ENCODE results near the gene RRP9. TPM values are rescaled to one million over a fixed set of nuclear protein-coding genes. Genes with fewer than 3 reads are reported as not detected.

The RRP9 gene
- total and polyA plus RNA-seq, 4 donors = 6.5 to 11.0 (median 7.8) TPM

DNA sequence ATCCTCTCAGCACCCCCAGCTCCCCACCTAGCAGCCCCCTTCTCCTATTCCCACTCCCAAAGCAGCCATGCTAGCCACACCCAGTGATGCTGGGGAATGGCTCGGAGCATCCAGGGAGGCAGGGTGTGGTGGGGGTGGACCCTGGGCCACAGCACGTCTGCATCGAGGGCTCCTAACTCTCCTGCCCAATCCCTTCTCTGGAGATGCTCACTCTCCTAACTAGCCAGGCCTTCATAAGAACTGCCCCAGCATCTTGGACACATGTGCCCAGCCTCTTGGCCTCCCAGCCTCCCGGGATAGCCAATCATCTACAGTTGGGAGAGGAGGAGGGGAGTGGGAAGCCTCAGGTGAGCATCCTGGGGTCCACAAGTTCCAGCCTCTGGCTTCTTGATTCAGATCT is 22.8 kb upstream of the RRP9 start:
- 87% methylated on average over 4 of the region's 4 CpGs for WGBS
- peaks cover 5 to 25% (median 21%) of the 10 kb centered on the region in 4 donors for H3K4me1 ChIP-seq (ENCODE audit: control insufficient read depth in 4 of 4, insufficient read depth in 4 of 4, low read length in 3 of 4)
- H3K36me3 ChIP-seq (ENCODE audit: control insufficient read depth in 4 of 4, insufficient read depth in 3 of 4, low read depth in 1 of 4, low read length in 3 of 4) = no peaks in the 10 kb centered on the region
- TF ChIP-seq FOXA1 (IDR thresholded peaks at IDR 0.05) (no peak), FOXA2 (IDR thresholded peaks at IDR 0.05) (no peak), YY1 (IDR thresholded peaks at IDR 0.05) (no peak), EGR1 (IDR thresholded peaks at IDR 0.05; ENCODE audit: low read depth in 2 of 2) (no peak), HNF4A (conservative IDR thresholded peaks at IDR 0.05) (no peak), SP1 (IDR thresholded peaks at IDR 0.05) (no peak)
- TF ChIP-seq, protein P1, sequence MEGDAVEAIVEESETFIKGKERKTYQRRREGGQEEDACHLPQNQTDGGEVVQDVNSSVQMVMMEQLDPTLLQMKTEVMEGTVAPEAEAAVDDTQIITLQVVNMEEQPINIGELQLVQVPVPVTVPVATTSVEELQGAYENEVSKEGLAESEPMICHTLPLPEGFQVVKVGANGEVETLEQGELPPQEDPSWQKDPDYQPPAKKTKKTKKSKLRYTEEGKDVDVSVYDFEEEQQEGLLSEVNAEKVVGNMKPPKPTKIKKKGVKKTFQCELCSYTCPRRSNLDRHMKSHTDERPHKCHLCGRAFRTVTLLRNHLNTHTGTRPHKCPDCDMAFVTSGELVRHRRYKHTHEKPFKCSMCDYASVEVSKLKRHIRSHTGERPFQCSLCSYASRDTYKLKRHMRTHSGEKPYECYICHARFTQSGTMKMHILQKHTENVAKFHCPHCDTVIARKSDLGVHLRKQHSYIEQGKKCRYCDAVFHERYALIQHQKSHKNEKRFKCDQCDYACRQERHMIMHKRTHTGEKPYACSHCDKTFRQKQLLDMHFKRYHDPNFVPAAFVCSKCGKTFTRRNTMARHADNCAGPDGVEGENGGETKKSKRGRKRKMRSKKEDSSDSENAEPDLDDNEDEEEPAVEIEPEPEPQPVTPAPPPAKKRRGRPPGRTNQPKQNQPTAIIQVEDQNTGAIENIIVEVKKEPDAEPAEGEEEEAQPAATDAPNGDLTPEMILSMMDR (IDR thresholded peaks at IDR 0.05; ENCODE audit: low read depth, low read length, missing input control) = no peak
- TF ChIP-seq, protein P2, sequence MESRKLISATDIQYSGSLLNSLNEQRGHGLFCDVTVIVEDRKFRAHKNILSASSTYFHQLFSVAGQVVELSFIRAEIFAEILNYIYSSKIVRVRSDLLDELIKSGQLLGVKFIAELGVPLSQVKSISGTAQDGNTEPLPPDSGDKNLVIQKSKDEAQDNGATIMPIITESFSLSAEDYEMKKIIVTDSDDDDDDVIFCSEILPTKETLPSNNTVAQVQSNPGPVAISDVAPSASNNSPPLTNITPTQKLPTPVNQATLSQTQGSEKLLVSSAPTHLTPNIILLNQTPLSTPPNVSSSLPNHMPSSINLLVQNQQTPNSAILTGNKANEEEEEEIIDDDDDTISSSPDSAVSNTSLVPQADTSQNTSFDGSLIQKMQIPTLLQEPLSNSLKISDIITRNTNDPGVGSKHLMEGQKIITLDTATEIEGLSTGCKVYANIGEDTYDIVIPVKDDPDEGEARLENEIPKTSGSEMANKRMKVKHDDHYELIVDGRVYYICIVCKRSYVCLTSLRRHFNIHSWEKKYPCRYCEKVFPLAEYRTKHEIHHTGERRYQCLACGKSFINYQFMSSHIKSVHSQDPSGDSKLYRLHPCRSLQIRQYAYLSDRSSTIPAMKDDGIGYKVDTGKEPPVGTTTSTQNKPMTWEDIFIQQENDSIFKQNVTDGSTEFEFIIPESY (IDR thresholded peaks at IDR 0.05) = no peak
- no peak overlapping the region for H3K4me3 ChIP-seq (ENCODE audit: low read depth in 1 of 3, low read length in 3 of 3)
- H3K9me3 ChIP-seq (ENCODE audit: control insufficient read depth in 4 of 4, low read length in 3 of 4) = no peaks in the 10 kb centered on the region
- no peak overlapping the region for H3K27ac ChIP-seq (ENCODE audit: low read depth in 1 of 2, low read length in 2 of 2)
- H3K9ac ChIP-seq (ENCODE audit: low read depth in 1 of 2, low read length in 2 of 2) = no peak overlapping the region
- no peak for DNase-seq (ENCODE audit: low spot score)
- no peaks in the 10 kb centered on the region for H3K27me3 ChIP-seq (ENCODE audit: control insufficient read depth in 4 of 4, insufficient read depth in 4 of 4, low read length in 3 of 4)

DNA sequence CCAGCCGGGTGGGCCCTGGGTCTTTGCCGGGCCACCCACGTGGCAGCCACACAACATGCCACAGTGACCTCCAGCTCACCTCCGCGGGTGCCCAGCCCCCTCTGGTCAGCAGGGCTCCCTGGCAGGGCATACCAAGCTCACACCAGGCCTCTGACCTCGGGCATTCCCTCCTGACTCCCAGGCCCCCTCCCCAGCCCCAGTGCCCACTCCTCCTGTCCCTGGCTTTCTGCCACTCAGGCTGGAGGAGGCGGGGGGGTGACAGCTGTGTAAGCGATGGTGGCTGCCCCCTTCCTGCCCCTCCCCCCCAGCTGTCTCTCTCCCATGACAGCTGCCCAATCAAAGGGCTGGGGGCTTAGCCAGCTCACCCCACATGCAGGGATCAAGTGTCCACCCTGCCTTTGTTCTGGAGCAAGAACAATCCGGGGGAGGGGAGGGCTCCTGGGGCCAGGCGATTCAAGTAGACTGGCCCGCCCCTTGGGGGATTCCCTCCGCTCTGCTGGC is 22.3 kb upstream of the RRP9 start:
- no peaks in the 10 kb centered on the region for H3K27me3 ChIP-seq (ENCODE audit: control insufficient read depth in 4 of 4, insufficient read depth in 4 of 4, low read length in 3 of 4)
- no peaks in the 10 kb centered on the region for H3K36me3 ChIP-seq (ENCODE audit: control insufficient read depth in 4 of 4, insufficient read depth in 3 of 4, low read depth in 1 of 4, low read length in 3 of 4)
- no peaks in the 10 kb centered on the region for H3K9me3 ChIP-seq (ENCODE audit: control insufficient read depth in 4 of 4, low read length in 3 of 4)
- peaks cover 5 to 25% (median 21%) of the 10 kb centered on the region in 4 donors for H3K4me1 ChIP-seq (ENCODE audit: control insufficient read depth in 4 of 4, insufficient read depth in 4 of 4, low read length in 3 of 4)
- H3K27ac ChIP-seq (ENCODE audit: low read depth in 1 of 2, low read length in 2 of 2) = no peak overlapping the region
- no peak overlapping the region for H3K4me3 ChIP-seq (ENCODE audit: low read depth in 1 of 3, low read length in 3 of 3)
- 89% methylated on average over 12 of the region's 12 CpGs for WGBS
- TF ChIP-seq FOXA1 (IDR thresholded peaks at IDR 0.05) (no peak), YY1 (IDR thresholded peaks at IDR 0.05) (no peak), RXRA (IDR thresholded peaks at IDR 0.05) (no peak), HNF4G (IDR thresholded peaks at IDR 0.05) (no peak), HNF4A (conservative IDR thresholded peaks at IDR 0.05) (no peak), SP1 (IDR thresholded peaks at IDR 0.05) (no peak), FOXA2 (IDR thresholded peaks at IDR 0.05) (no peak), RAD21 (IDR thresholded peaks at IDR 0.05) (no peak), GABPA (IDR thresholded peaks at IDR 0.05 in 1 of 2, conservative IDR thresholded peaks at IDR 0.05 in 1 of 2) (no peak), ATF3 (IDR thresholded peaks at IDR 0.05) (no peak), JUND (IDR thresholded peaks at IDR 0.05) (no peak), TAF1 (conservative IDR thresholded peaks at IDR 0.05) (no peak)
- TF ChIP-seq, protein P2 (IDR thresholded peaks at IDR 0.05) = no peak
- TF ChIP-seq, protein P1 (IDR thresholded peaks at IDR 0.05; ENCODE audit: low read depth, low read length, missing input control) = no peak
- DNase-seq (ENCODE audit: low spot score) = no peak
- no peak overlapping the region for H3K9ac ChIP-seq (ENCODE audit: low read depth in 1 of 2, low read length in 2 of 2)
